Activated gamma-delta T cell (primary cell): ENCODE results near the gene SIPA1L2.

Experiments used
- DNase-seq: peaks from one replicate; lab custom pipeline; 2025; lab: John Stamatoyannopoulos, UW

Gene SIPA1L2

GRCh38 chr1:232589111-232589811 is 40.7 kb downstream of the SIPA1L2 start:
- no peak for DNase-seq

GRCh38 chr1:232587141-232588008 is 42.6 kb downstream of the SIPA1L2 start:
- DNase-seq = no peak

- no peak for DNase-seq
These were observed 43.3 kb downstream of the SIPA1L2 start for GRCh38 chr1:232586679-232587078.

- no peak for DNase-seq
These were observed 44.4 kb downstream of the SIPA1L2 start for GRCh38 chr1:232585486-232585885.

GRCh38 chr1:232581932-232582331 is 48.0 kb downstream of the SIPA1L2 start:
- no peak for DNase-seq
